HEK293 (cell line): ENCODE data around the gene SGPL1.

Experiments used
- CTCF ChIP-seq: fragments of 450-650 bp; formaldehyde crosslinking; IDR thresholded peaks from 2 replicates; pipeline ENCODE4 v1.5.1; 2016; ENCODE audit warnings: missing biosample characterization, missing genetic modification characterization
- KLF16 ChIP-seq: fragments of 450-650 bp; formaldehyde crosslinking; IDR thresholded peaks from 2 replicates; pipeline ENCODE4 v1.5.1; 2017; ENCODE audit warnings: missing biosample characterization, missing genetic modification characterization
- PBX3 ChIP-seq: sonication (generic); formaldehyde crosslinking; IDR thresholded peaks from 2 replicates; pipeline ENCODE4 v1.8.1; 2022; ENCODE audit warnings: mild to moderate bottlenecking, moderate library complexity, missing genetic modification reagents
- REST ChIP-seq: fragments of 450-650 bp; formaldehyde crosslinking; IDR thresholded peaks from 2 replicates; pipeline ENCODE4 v1.5.1; 2016; ENCODE audit warnings: missing biosample characterization, missing genetic modification characterization
- TCF7L2 ChIP-seq: IDR thresholded peaks from 2 replicates; pipeline ENCODE4 v1.6.1; 2011; ENCODE audit warnings: low read depth, mild to moderate bottlenecking, inconsistent platforms, low read length, moderate library complexity, borderline replicate concordance
- ZBTB8A ChIP-seq: fragments of 450-650 bp; formaldehyde crosslinking; IDR thresholded peaks from 2 replicates; pipeline ENCODE4 v1.5.1; 2016; ENCODE audit warnings: missing biosample characterization, missing genetic modification characterization
- ZNF169 ChIP-seq: fragments of 450-650 bp; formaldehyde crosslinking; IDR thresholded peaks from 2 replicates; pipeline ENCODE4 v1.5.1; 2016; ENCODE audit warnings: missing biosample characterization, missing genetic modification characterization
- ZNF274 ChIP-seq, 2 experiments: fragments of 200-500 bp in 1 of 2; fragments of 450-650 bp in 1 of 2; sonication (Bioruptor generic) in 1 of 2; formaldehyde crosslinking in 1 of 2; IDR thresholded peaks; 2 replicates each; pipeline versions ENCODE4 v1.5.1 to v1.6.1; 2014 to 2016; ENCODE audit warnings: borderline replicate concordance in 1 of 2, inconsistent platforms in 1 of 2, low read length in 1 of 2, missing biosample characterization in 1 of 2, missing genetic modification characterization in 1 of 2
- ZNF311 ChIP-seq: fragments of 450-650 bp; formaldehyde crosslinking; IDR thresholded peaks from 2 replicates; pipeline ENCODE4 v1.5.1; 2017; ENCODE audit warnings: missing biosample characterization, missing genetic modification characterization, borderline replicate concordance
- ZNF670 ChIP-seq: fragments of 450-650 bp; formaldehyde crosslinking; IDR thresholded peaks from 2 replicates; pipeline ENCODE4 v1.5.1; 2016; ENCODE audit warnings: missing biosample characterization, missing genetic modification characterization, low read depth

GRCh38 chr10:70806841-70807240 lies 8.9 kb upstream of the SGPL1 start:
- TF ChIP-seq CTCF (tag by site-specific recombination), result no peak
- no peak for TF ChIP-seq TCF7L2
- TF ChIP-seq REST (tag by site-specific recombination), result no peak
- no peak for TF ChIP-seq ZBTB8A (tag by site-specific recombination)
- TF ChIP-seq ZNF169 (tag by site-specific recombination), result no peak
- TF ChIP-seq PBX3 (CRISPR knock-in tag), result no peak
- no peak for TF ChIP-seq ZNF274 (IDR thresholded peaks at IDR 0.05; ENCODE audit: low read length)
- no peak for TF ChIP-seq ZNF274 (tag by site-specific recombination; IDR thresholded peaks at IDR 0.05; ENCODE audit: borderline replicate concordance)
- no peak for TF ChIP-seq ZNF670 (tag by site-specific recombination)
- TF ChIP-seq KLF16 (tag by site-specific recombination), result no peak
- TF ChIP-seq ZNF311 (tag by site-specific recombination), result no peak
